Mesendoderm (in vitro differentiated cells): Measurements from ENCODE around the gene ACVR1.
A peak's percentile ranks its signal among the peaks of the same experiment; 100 is the strongest.

Source experiments
- DNase-seq: peaks from one replicate; pipeline ENCODE4 v3.0.0; 2013
- H2AK5ac ChIP-seq: 2 replicates; pipeline ENCODE4 v1.6.1; 2013; ENCODE audit warnings: low read length, inconsistent platforms
- H2BK120ac ChIP-seq: 2 replicates; pipeline ENCODE4 v1.6.1; 2013; ENCODE audit warnings: low read depth, mild to moderate bottlenecking, low read length, moderate library complexity, mixed read lengths
- H2BK15ac ChIP-seq: replicated peaks from 2 replicates; pipeline ENCODE4 v1.6.1; 2013; ENCODE audit warnings: low read depth, mild to moderate bottlenecking, moderate library complexity
- H2BK5ac ChIP-seq: 2 replicates; pipeline ENCODE4 v1.6.1; 2013; ENCODE audit warnings: low read length, inconsistent platforms
- H3K18ac ChIP-seq: 2 replicates; pipeline ENCODE4 v1.6.1; 2013; ENCODE audit warnings: mild to moderate bottlenecking, low read length, mixed read lengths
- H3K23ac ChIP-seq: one replicate; pipeline ENCODE4 v1.6.1; 2013; ENCODE audit warnings: low read length
- H3K27ac ChIP-seq: 2 replicates; pipeline ENCODE4 v1.5.1; 2013; ENCODE audit warnings: low read depth, mild to moderate bottlenecking, inconsistent platforms, low read length, moderate library complexity
- H3K27me3 ChIP-seq: 2 replicates; pipeline ENCODE4 v1.6.1; 2013; ENCODE audit warnings: low read length, control low read depth, mild to moderate bottlenecking, inconsistent platforms; ENCODE audit not compliant: insufficient read depth, poor library complexity
- H3K36me3 ChIP-seq: 2 replicates; pipeline ENCODE4 v1.6.1; 2013; ENCODE audit warnings: low read length, inconsistent platforms; ENCODE audit not compliant: control insufficient read depth, insufficient read depth
- H3K4ac ChIP-seq: one replicate; pipeline ENCODE4 v1.6.1; 2013; ENCODE audit warnings: low read depth, mild to moderate bottlenecking, low read length, moderate library complexity
- H3K4me1 ChIP-seq: 2 replicates; pipeline ENCODE4 v1.6.1; 2013; ENCODE audit warnings: low read depth, low read length, inconsistent platforms; ENCODE audit not compliant: control insufficient read depth
- H3K4me2 ChIP-seq: 2 replicates; pipeline ENCODE4 v1.6.1; 2013; ENCODE audit warnings: low read length
- H3K4me3 ChIP-seq: 2 replicates; pipeline ENCODE4 v1.5.1; 2013; ENCODE audit warnings: mild to moderate bottlenecking, low read length
- H3K56ac ChIP-seq: one replicate; pipeline ENCODE4 v1.6.1; 2013; ENCODE audit warnings: low read length
- H3K79me1 ChIP-seq: 2 replicates; pipeline ENCODE4 v1.6.1; 2013; ENCODE audit warnings: low read length, inconsistent platforms
- H3K79me2 ChIP-seq: 2 replicates; pipeline ENCODE4 v1.6.1; 2013; ENCODE audit warnings: mild to moderate bottlenecking, low read length; ENCODE audit not compliant: control insufficient read depth, insufficient read depth
- H3K9ac ChIP-seq: 2 replicates; pipeline ENCODE4 v1.6.1; 2013; ENCODE audit warnings: low read length, inconsistent platforms
- H4K5ac ChIP-seq: one replicate; pipeline ENCODE4 v1.6.1; 2013; ENCODE audit warnings: low read length
- H4K8ac ChIP-seq: one replicate; pipeline ENCODE4 v1.6.1; 2013; ENCODE audit warnings: low read depth, mild to moderate bottlenecking, control low read depth, low read length, moderate library complexity
- WGBS: extraction: QIAGEN DNeasy Blood & Tissue Kit; methylation state at CpG from one replicate; pipeline ENCODE4 v1.1.7; 2013; ENCODE audit warnings: low lambda C conversion rate, missing lambda C conversion rate; ENCODE audit not compliant: insufficient coverage; ENCODE audit errors: extremely low coverage; 5-methylcytosine and 5-hydroxymethylcytosine counted together

ACVR1 gene

DNA sequence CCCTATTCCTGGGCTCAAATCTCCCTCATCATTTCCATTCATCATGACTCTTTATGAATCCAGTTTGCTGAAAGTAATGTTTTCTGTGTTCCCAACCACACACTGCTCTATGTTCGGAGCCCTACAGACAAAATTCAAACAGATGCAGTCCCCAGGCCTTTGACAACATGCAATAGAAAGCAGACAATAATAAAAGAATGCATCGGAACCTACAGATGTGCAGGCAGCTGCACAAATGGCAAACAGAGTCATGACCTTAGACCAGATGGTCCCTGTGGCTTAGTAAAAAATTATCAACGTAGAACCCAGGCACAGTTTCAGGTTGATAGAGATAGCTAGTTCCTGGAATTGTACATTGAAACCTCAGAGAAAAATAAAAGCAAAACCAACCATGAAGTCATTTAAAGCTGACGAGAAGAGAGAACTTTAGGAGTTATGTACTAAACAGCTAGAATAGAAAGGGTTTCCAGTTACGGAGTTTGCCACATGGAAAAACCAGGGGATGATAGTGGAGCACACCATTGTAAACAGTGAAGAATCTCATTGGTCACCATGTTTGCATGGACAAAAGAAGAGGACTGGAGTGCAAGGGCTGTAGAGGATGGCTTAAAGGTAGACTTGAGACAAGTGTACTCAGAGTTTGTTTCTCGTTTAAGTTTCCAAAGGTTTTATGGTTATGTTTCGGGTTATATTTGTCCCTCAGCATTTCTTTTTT lies 23.2 kb upstream of the ACVR1 start:
- H3K4ac ChIP-seq = no peak overlapping the region
- peaks cover 3% of the 10 kb centered on the region for H3K4me1 ChIP-seq
- no peak overlapping the region for H3K9ac ChIP-seq
- no peaks in the 10 kb centered on the region for H3K36me3 ChIP-seq
- H2BK120ac ChIP-seq = no peak overlapping the region
- no peaks in the 10 kb centered on the region for H3K27me3 ChIP-seq
- no peak overlapping the region for H3K18ac ChIP-seq
- no peaks in the 10 kb centered on the region for H3K79me1 ChIP-seq
- H3K4me2 ChIP-seq = no peak overlapping the region
- H4K5ac ChIP-seq = no peak overlapping the region
- H2AK5ac ChIP-seq = no peak overlapping the region
- no peak for DNase-seq
- H3K56ac ChIP-seq = no peak overlapping the region
- H3K23ac ChIP-seq = no peak overlapping the region
- no peak overlapping the region for H4K8ac ChIP-seq
- no peak overlapping the region for H3K27ac ChIP-seq
- H3K4me3 ChIP-seq = no peak overlapping the region
- WGBS = no CpG with 5 or more reads among the region's 7 CpGs
- H3K79me2 ChIP-seq = no peaks in the 10 kb centered on the region
- H2BK15ac ChIP-seq = no peak overlapping the region
- no peak overlapping the region for H2BK5ac ChIP-seq

DNA sequence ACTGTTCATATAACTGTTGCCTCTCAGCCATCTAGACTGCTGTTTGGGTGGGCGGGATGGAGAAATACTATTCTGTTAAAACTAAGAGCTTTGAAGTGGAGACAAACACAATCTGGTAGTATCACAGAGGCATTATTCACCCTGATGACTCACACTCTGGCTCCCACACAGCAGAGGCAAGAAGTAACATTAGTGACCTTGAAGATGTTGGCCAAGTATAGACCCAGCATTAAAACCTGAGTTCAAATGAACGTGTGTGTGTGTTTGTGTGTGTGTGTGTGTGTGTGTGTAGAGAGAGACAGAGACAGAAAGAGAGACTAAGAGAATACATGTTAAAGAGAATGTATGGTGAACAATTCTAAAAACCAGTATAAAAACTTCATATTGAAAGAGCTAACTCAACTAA lies 22.5 kb upstream of the ACVR1 start:
- H3K79me2 ChIP-seq = no peaks in the 10 kb centered on the region
- no peak overlapping the region for H2BK120ac ChIP-seq
- no peak overlapping the region for H3K4me2 ChIP-seq
- H4K5ac ChIP-seq = no peak overlapping the region
- H3K4ac ChIP-seq = no peak overlapping the region
- H3K56ac ChIP-seq = no peak overlapping the region
- no peak overlapping the region for H2BK15ac ChIP-seq
- H3K4me1 ChIP-seq = peaks cover 2% of the 10 kb centered on the region
- H3K79me1 ChIP-seq = no peaks in the 10 kb centered on the region
- H4K8ac ChIP-seq = no peak overlapping the region
- H3K18ac ChIP-seq = no peak overlapping the region
- WGBS = no CpG with 5 or more reads among the region's 2 CpGs
- DNase-seq = peak; percentile 30
- no peak overlapping the region for H3K23ac ChIP-seq
- no peak overlapping the region for H3K4me3 ChIP-seq
- H3K27ac ChIP-seq = no peak overlapping the region
- H3K27me3 ChIP-seq = no peaks in the 10 kb centered on the region
- no peaks in the 10 kb centered on the region for H3K36me3 ChIP-seq
- no peak overlapping the region for H2BK5ac ChIP-seq
- H3K9ac ChIP-seq = no peak overlapping the region
- H2AK5ac ChIP-seq = no peak overlapping the region

DNA sequence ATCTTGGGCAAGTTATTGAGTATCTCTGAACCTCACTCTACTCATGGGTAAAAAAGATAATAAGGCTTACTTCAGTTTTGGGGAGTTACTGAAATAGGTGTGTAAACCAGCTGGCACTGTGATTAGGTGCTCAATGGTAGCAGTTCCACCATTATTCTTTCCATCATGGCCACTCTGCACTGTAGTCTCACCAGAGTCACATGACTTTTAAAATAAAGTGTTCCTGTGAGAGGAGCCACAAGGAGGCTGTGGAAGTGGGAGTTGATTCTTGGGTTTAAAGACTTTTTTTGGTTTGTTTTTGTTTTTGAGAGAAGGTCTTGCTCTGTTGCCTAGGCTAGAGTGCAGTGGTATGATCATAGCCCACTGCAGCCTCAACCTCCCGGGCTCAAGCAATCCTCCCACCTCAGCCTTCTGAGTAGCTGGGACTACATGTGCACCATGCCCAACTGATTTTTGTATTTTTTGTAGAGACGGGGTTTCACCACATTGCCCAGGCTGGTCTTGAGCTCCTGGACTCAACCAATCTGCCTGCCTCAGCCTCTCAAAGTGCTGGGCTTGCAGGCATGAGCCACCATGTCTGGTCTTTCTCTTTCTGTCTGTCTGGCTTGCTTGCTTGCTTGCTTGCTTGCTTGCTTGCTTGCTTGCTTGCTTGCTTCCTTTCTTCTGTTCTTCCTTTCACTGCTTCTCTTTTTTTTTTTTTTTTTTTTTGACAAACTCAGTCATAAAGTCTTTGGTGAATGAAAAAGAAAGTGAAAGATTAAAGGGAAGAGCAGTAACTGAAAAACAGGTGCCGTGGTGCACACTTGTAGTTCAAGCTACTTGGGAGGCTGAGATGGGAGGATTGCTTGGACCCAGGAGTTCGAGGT lies 21.2 kb upstream of the ACVR1 start:
- no peak overlapping the region for H3K4ac ChIP-seq
- no peak overlapping the region for H3K4me3 ChIP-seq
- WGBS = no CpG with 5 or more reads among the region's 4 CpGs
- H2BK120ac ChIP-seq = no peak overlapping the region
- H3K4me2 ChIP-seq = no peak overlapping the region
- H3K79me2 ChIP-seq = no peaks in the 10 kb centered on the region
- no peaks in the 10 kb centered on the region for H3K36me3 ChIP-seq
- H2AK5ac ChIP-seq = no peak overlapping the region
- no peak overlapping the region for H3K18ac ChIP-seq
- no peak overlapping the region for H4K8ac ChIP-seq
- no peak overlapping the region for H2BK5ac ChIP-seq
- no peaks in the 10 kb centered on the region for H3K27me3 ChIP-seq
- no peaks in the 10 kb centered on the region for H3K4me1 ChIP-seq
- no peak for DNase-seq
- no peak overlapping the region for H3K56ac ChIP-seq
- H4K5ac ChIP-seq = no peak overlapping the region
- no peak overlapping the region for H3K27ac ChIP-seq
- no peaks in the 10 kb centered on the region for H3K79me1 ChIP-seq
- no peak overlapping the region for H3K23ac ChIP-seq
- H3K9ac ChIP-seq = no peak overlapping the region
- H2BK15ac ChIP-seq = no peak overlapping the region

DNA sequence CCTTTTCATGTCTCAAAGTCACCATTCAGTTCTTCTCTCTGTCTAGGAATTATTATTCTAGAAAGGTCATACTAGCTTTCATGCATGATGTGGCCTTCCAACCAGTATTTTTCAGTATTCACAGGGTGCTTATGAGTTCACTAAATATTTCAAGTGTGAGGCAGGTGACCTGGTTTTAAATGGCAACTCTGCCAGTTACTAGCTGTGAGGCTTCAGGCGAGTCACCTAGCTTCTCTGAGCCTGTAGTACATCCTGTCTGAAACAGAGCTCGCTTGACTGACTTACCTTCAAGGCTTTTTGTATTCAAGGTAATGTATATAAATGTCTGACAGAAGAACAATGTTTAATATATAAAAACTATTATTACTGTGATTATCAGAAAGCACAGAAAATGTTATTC lies 19.4 kb upstream of the ACVR1 start:
- Histone ChIP-seq H2BK15ac (no peak overlapping the region), H3K56ac (no peak overlapping the region), H2BK5ac (no peak overlapping the region), H3K27ac (no peak overlapping the region), H2BK120ac (no peak overlapping the region), H2AK5ac (no peak overlapping the region), H4K8ac (no peak overlapping the region), H4K5ac (no peak overlapping the region), H3K4me1 (no peaks in the 10 kb centered on the region), H3K4me2 (no peak overlapping the region), H3K18ac (no peak overlapping the region), H3K4ac (no peak overlapping the region), H3K9ac (no peak overlapping the region), H3K36me3 (no peaks in the 10 kb centered on the region), H3K79me2 (no peaks in the 10 kb centered on the region), H3K23ac (no peak overlapping the region), H3K79me1 (no peaks in the 10 kb centered on the region), H3K4me3 (no peak overlapping the region), H3K27me3 (no peaks in the 10 kb centered on the region)
- DNase-seq = peak; percentile 25
- no CpG with 5 or more reads among the region's 2 CpGs for WGBS

DNA sequence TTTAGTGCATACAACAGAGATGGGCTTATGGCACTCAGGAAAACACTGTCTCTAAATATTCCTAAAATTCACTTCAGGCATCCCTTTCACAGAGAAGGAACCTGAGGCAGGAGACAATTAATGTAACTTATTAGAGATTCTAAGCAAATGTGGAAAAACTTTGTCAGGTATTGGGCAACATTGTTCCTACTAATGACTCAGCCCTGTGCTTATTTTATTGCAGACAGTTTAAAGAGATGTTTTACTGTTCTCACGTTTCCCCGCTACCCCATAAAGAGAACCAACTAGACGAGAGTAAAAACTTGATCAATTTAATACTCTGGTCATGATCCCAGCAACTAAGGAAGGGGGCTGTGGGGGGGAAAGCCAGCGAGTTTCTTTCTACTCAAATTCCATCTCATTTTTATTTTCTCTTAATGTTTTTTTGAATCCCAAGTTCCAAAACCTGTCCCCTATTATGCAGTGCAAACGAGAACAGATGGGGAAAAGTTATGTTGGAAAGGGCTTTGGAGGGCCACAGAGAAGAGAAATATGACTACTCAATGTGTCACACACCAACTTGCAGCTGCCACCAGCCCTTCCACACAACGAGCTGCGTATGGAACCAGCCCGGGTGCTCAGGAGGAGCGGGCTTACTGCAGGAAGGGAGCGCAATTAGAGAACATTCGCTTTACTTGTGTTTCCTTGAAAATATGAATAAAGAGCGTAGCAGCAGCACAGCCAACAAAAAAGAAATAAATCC lies 18.7 kb upstream of the ACVR1 start:
- Histone ChIP-seq H2BK15ac (no peak overlapping the region), H2AK5ac (no peak overlapping the region), H3K56ac (peak overlapping the region; percentile 34), H3K27me3 (no peaks in the 10 kb centered on the region), H3K27ac (no peak overlapping the region), H3K4me1 (no peaks in the 10 kb centered on the region), H3K23ac (no peak overlapping the region), H3K4ac (no peak overlapping the region), H2BK5ac (no peak overlapping the region), H4K5ac (no peak overlapping the region), H3K79me2 (no peaks in the 10 kb centered on the region), H2BK120ac (no peak overlapping the region), H3K18ac (no peak overlapping the region), H4K8ac (no peak overlapping the region), H3K79me1 (no peaks in the 10 kb centered on the region), H3K9ac (no peak overlapping the region), H3K4me3 (no peak overlapping the region), H3K4me2 (no peak overlapping the region), H3K36me3 (no peaks in the 10 kb centered on the region)
- WGBS = no CpG with 5 or more reads among the region's 12 CpGs
- DNase-seq = no peak
